DOHH2 (cell line): Measurements from ENCODE around the gene MTMR11.

Experiments used
- CTCF ChIP-seq: fragments of 200-600 bp; sonication (generic); IDR thresholded peaks from one replicate; pipeline ENCODE4 v1.5.1; 2014; ENCODE audit warnings: antibody characterized with exemption, mild to moderate bottlenecking, low read depth, low read length; ENCODE audit not compliant: poor library complexity, severe bottlenecking
- EZH2phosphoT487 ChIP-seq: fragments of 200-600 bp; sonication (generic); IDR thresholded peaks from 2 replicates; pipeline ENCODE4 v1.6.1; 2017; ENCODE audit warnings: borderline replicate concordance, mild to moderate bottlenecking, antibody characterized with exemption, low read length, moderate library complexity, mixed read lengths

- TF ChIP-seq CTCF: no peak
- TF ChIP-seq EZH2phosphoT487: no peak
These were observed 40.1 kb downstream of the MTMR11 start for GRCh38 chr1:149896575-149896974.
